H1 (cell line): ENCODE measurements around the gene ST7L. TPM values are rescaled to one million over a fixed set of nuclear protein-coding genes. Genes with fewer than 3 reads are reported as not detected.

Experiments
- CHD7 ChIP-seq: fragments of 300-600 bp; sonication (generic); IDR thresholded peaks from 2 replicates; pipeline ENCODE4 v1.7.1; 2012; ENCODE audit warnings: low read length, moderate library complexity, mild to moderate bottlenecking, inconsistent platforms; ENCODE audit not compliant: insufficient replicate concordance
- EZH2 ChIP-seq: fragments of 200-600 bp; sonication (generic); IDR thresholded peaks from 2 replicates; pipeline ENCODE4 v1.7.1; 2012; ENCODE audit warnings: low read depth, mild to moderate bottlenecking, moderate library complexity, low read length, inconsistent platforms; ENCODE audit not compliant: severe bottlenecking
- KDM4A ChIP-seq: IDR thresholded peaks from one replicate; pipeline ENCODE4 v1.7.1; 2012; ENCODE audit warnings: low read depth, mild to moderate bottlenecking, moderate library complexity, low read length, inconsistent platforms; ENCODE audit not compliant: severe bottlenecking
- NANOG ChIP-seq: IDR thresholded peaks from 2 replicates; pipeline ENCODE4 v1.6.1; 2011; ENCODE audit warnings: low read length, low read depth, mild to moderate bottlenecking, inconsistent platforms; ENCODE audit not compliant: insufficient read depth, poor library complexity, severe bottlenecking
- RAD21 ChIP-seq, 2 experiments: IDR thresholded peaks in 1 of 2; conservative IDR thresholded peaks in 1 of 2; 2 replicates each; pipeline ENCODE4 v1.6.1; 2011; ENCODE audit warnings: low read depth in 2 of 2, low read length in 2 of 2, improper control_type of control experiment in 1 of 2, inconsistent platforms in 1 of 2, mild to moderate bottlenecking in 1 of 2, moderate library complexity in 1 of 2
- SIX5 ChIP-seq: IDR thresholded peaks from 2 replicates; pipeline ENCODE4 v1.6.1; 2011; ENCODE audit warnings: mild to moderate bottlenecking, low read depth, low read length
- SP4 ChIP-seq: IDR thresholded peaks from 2 replicates; pipeline ENCODE4 v1.6.1; 2012; ENCODE audit warnings: low read length, inconsistent platforms
- USF2 ChIP-seq: IDR thresholded peaks from 2 replicates; pipeline ENCODE4 v1.6.1; 2011; ENCODE audit warnings: low read length, improper control_type of control experiment
- polyA plus RNA-seq, 7 experiments: library from polyadenylated mRNA; depleted of rRNA in 3 of 7; stranded (reverse) in 5 of 7; unstranded in 2 of 7; fragments of >200 nt in 5 of 7; fragments of 200-250 nt in 2 of 7; gene quantifications; 1 replicate in 5 of 7; 2 replicates in 1 of 7; 4 replicates in 1 of 7; pipeline versions ENCODE4 v1.2.1 to v1.2.3, GENCODE V29; 2011 to 2013; ENCODE audit warnings: missing spikeins in 2 of 7, mixed read lengths in 2 of 7
- total RNA-seq: library from RNA; stranded (reverse); fragmentation: NEBNext Ultra II Directional; extraction: Animal tissue kit (Norgen Biotek cat#: 25700); gene quantifications from 2 replicates; pipeline ENCODE4 v1.2.1, GENCODE V29; 2021

Gene ST7L
- total and polyA plus RNA-seq, 2 of the 8 experiments (the other 6 are each of a cell fraction or from before 2014, with no cell fraction given): 9.6 to 16.2 TPM

GRCh38 chr1:112558634-112559033 lies 60.3 kb downstream of the ST7L start (continued):
- TF ChIP-seq CHD7 (no peak), SIX5 (no peak), EZH2 (no peak), SP4 (no peak), USF2 (no peak), NANOG (no peak), KDM4A (no peak), RAD21 (IDR thresholded peaks at IDR 0.05 in 1 of 2, conservative IDR thresholded peaks at IDR 0.05 in 1 of 2; ENCODE audit: low read depth in 2 of 2, low read length in 2 of 2) (no peak)
